HCT116 (cell line): ENCODE measurements around the gene SLC41A1.

Source experiments
- CTCF ChIP-seq, 3 experiments: fragments of 200-600 bp in 1 of 3; sonication (generic) in 1 of 3; IDR thresholded peaks in 2 of 3; conservative IDR thresholded peaks in 1 of 3; 2 replicates each; pipeline ENCODE4 v1.5.1; 2012 to 2017; ENCODE audit warnings: low read depth in 2 of 3, low read length in 2 of 3, antibody characterized with exemption in 1 of 3, borderline replicate concordance in 1 of 3, control low read depth in 1 of 3, mild to moderate bottlenecking in 1 of 3, mixed read lengths in 1 of 3, mixed run types in 1 of 3, moderate library complexity in 1 of 3; ENCODE audit not compliant: insufficient read depth in 1 of 3
- EGR1 ChIP-seq: IDR thresholded peaks from 2 replicates; pipeline ENCODE4 v1.6.1; 2012; ENCODE audit warnings: low read depth
- JUND ChIP-seq: IDR thresholded peaks from 2 replicates; pipeline ENCODE4 v1.6.1; 2012
- POLR2A ChIP-seq: IDR thresholded peaks from 2 replicates; pipeline ENCODE4 v1.7.0; 2011; ENCODE audit warnings: borderline replicate concordance; ENCODE audit not compliant: insufficient read depth, insufficient read length; ENCODE audit errors: extremely low read depth
- POLR2AphosphoS5 ChIP-seq: IDR thresholded peaks from 2 replicates; pipeline ENCODE4 v1.6.1; 2011; ENCODE audit warnings: mild to moderate bottlenecking, low read depth, low read length, moderate library complexity
- RAD21 ChIP-seq: IDR thresholded peaks from 2 replicates; pipeline ENCODE4 v1.6.1; 2012; ENCODE audit warnings: low read depth, mild to moderate bottlenecking
- SRF ChIP-seq: IDR thresholded peaks from 2 replicates; pipeline ENCODE4 v1.6.1; 2012; ENCODE audit warnings: low read depth

DNA sequence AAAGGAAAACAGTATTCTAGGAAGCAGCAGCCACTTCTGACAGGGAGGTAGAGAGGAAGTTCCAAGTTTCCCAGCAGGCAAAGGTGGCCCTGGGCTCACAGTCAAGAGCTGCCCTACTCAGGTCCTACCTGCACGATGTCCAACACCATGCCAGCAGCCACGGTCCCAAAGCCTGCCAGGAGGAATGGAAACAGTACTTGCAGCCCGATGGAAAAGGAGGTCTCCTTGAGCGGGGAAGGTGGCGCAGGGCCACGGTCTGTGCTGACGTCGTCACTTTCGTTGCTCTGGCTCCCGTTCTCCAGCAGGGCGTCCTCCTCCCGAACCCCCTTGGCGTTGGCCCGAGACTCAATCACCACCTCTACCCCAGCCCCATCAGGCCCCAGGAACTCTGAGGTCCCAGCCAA lies 3.1 kb downstream of the SLC41A1 start:
- TF ChIP-seq RAD21, result no peak
- no peak for TF ChIP-seq CTCF (IDR thresholded peaks at IDR 0.05 in 2 of 3, conservative IDR thresholded peaks at IDR 0.05 in 1 of 3; ENCODE audit: borderline replicate concordance in 1 of 3, insufficient read depth in 1 of 3, low read depth in 2 of 3, low read length in 2 of 3)
- TF ChIP-seq SRF, result no peak
- TF ChIP-seq POLR2AphosphoS5, result no peak
- no peak for TF ChIP-seq JUND
- no peak for TF ChIP-seq EGR1
- TF ChIP-seq POLR2A, result no peak
